Lung (tissue), 4 donors: ENCODE data around the gene MYF5. TPM values are rescaled to one million over a fixed set of nuclear protein-coding genes. Genes with fewer than 3 reads are reported as not detected.

Experiments
- polyA plus RNA-seq, 2 donors: library from polyadenylated mRNA; stranded (reverse); fragments of 200-250 nt; gene quantifications; one replicate each; pipeline ENCODE4 v1.2.1, GENCODE V29; 2013
- total RNA-seq, 2 donors: library from RNA; depleted of rRNA in 1 of 2; stranded (reverse); fragments of >200 nt in 1 of 2; gene quantifications; one replicate each; pipeline ENCODE4 v1.2.1, GENCODE V29; 2014 to 2021
- donor health status: Bipolar disorder and iron deficiency.
- donor health status: healthy.
- donor health status: DM: yes; HTN: yes; CAD: no.

The MYF5 gene
- total and polyA plus RNA-seq, 4 donors: not detected

Other genes starting within 250 kb of the MYF5 start
- not detected for gene MYF6, start 9.3 kb upstream of the MYF5 start, total RNA-seq
- not detected for gene MYF6, start 9.3 kb upstream of the MYF5 start, polyA plus RNA-seq
- gene LIN7A, start 221.0 kb downstream of the MYF5 start, total RNA-seq: 10 to 100 TPM in 1 of 2 donors, 1 to 10 TPM in 1; 7.0 to 21.7 TPM
- 1 to 10 TPM; 4.0 to 6.1 TPM for gene LIN7A, start 221.0 kb downstream of the MYF5 start, polyA plus RNA-seq